DOHH2 (cell line): ENCODE results near the gene ASPHD1.

Experiments used
- H3F3A ChIP-seq: fragments of 200-600 bp; sonication (generic), shearing (Covaris generic); 2 replicates; pipeline ENCODE4 v1.6.0; 2016; ENCODE audit warnings: antibody characterized with exemption, mild to moderate bottlenecking; ENCODE audit not compliant: control insufficient read depth, insufficient read depth
- H3K27ac ChIP-seq: fragments of 200-600 bp; sonication (generic); 2 replicates; pipeline ENCODE4 v1.5.1; 2014; ENCODE audit warnings: low read depth, mild to moderate bottlenecking, low read length, moderate library complexity
- H3K27me3 ChIP-seq: fragments of 200-600 bp; sonication (generic); 2 replicates; pipeline ENCODE4 v1.6.1; 2014; ENCODE audit warnings: mild to moderate bottlenecking, low read length, mixed read lengths; ENCODE audit not compliant: control insufficient read depth
- H3K36me3 ChIP-seq: fragments of 200-600 bp; sonication (generic); 2 replicates; pipeline ENCODE4 v1.6.1; 2014; ENCODE audit warnings: mild to moderate bottlenecking, low read length, moderate library complexity, mixed read lengths; ENCODE audit not compliant: control insufficient read depth
- H3K4me1 ChIP-seq: fragments of 200-600 bp; sonication (generic); 2 replicates; pipeline ENCODE4 v1.6.1; 2014; ENCODE audit warnings: mild to moderate bottlenecking, low read length, mixed read lengths; ENCODE audit not compliant: control insufficient read depth
- H3K4me2 ChIP-seq: fragments of 200-600 bp; sonication (generic); 2 replicates; pipeline ENCODE4 v1.6.0; 2014; ENCODE audit warnings: mild to moderate bottlenecking, low read length, moderate library complexity
- H3K4me3 ChIP-seq: fragments of 200-600 bp; sonication (generic); 2 replicates; pipeline ENCODE4 v1.5.1; 2014; ENCODE audit warnings: mild to moderate bottlenecking, low read length, mixed read lengths
- H3K79me2 ChIP-seq: fragments of 200-600 bp; sonication (generic); 2 replicates; pipeline ENCODE4 v1.6.1; 2014; ENCODE audit warnings: mild to moderate bottlenecking, low read length, mixed read lengths; ENCODE audit not compliant: control insufficient read depth
- H3K9me2 ChIP-seq: fragments of 200-600 bp; sonication (generic); replicated peaks from 2 replicates; pipeline ENCODE4 v1.6.1; 2014; ENCODE audit warnings: mild to moderate bottlenecking, low read length, mixed read lengths; ENCODE audit not compliant: control insufficient read depth
- H3K9me3 ChIP-seq: fragments of 200-600 bp; sonication (generic); 2 replicates; pipeline ENCODE4 v1.6.1; 2014; ENCODE audit warnings: antibody characterized with exemption, low read length, mixed read lengths; ENCODE audit not compliant: control insufficient read depth, insufficient read depth
- H4K20me1 ChIP-seq: fragments of 200-600 bp; sonication (generic); 2 replicates; pipeline ENCODE4 v1.6.0; 2014; ENCODE audit warnings: low read depth, mild to moderate bottlenecking, antibody characterized with exemption, low read length, moderate library complexity; ENCODE audit not compliant: control insufficient read depth, insufficient read depth
- EZH2phosphoT487 ChIP-seq: fragments of 200-600 bp; sonication (generic); IDR thresholded peaks from 2 replicates; pipeline ENCODE4 v1.6.1; 2017; ENCODE audit warnings: borderline replicate concordance, mild to moderate bottlenecking, antibody characterized with exemption, low read length, moderate library complexity, mixed read lengths
- TF ChIP-seq, protein P1 (sequence below): fragments of 200-600 bp; sonication (generic); IDR thresholded peaks from one replicate; pipeline ENCODE4 v1.5.1; 2014; ENCODE audit warnings: antibody characterized with exemption, mild to moderate bottlenecking, low read depth, low read length; ENCODE audit not compliant: poor library complexity, severe bottlenecking

ASPHD1 gene

DNA sequence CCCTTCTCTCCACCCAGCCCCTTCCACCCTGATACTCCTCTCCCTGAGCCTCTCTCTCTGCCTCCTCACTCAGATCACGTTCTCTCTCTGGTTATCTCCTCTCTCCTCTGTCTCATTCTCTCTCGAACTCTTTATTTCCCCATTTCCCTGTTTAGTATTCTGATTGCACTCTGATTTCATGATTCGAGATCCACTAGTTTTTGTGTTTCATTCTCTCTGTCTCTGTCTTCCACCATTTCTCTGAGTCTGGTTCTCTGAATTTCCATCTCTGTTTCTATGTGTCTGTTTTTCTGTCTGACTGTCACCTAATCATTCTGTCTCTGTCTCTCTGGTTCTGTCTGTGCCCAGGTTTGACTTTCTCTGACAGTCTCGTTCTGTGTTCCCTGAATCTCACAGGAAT lies 3.0 kb upstream of the ASPHD1 start:
- no peak overlapping the region for H3K4me3 ChIP-seq
- H3K9me2 ChIP-seq: no peaks in the 10 kb centered on the region
- no peaks in the 10 kb centered on the region for H4K20me1 ChIP-seq
- no peaks in the 10 kb centered on the region for H3F3A ChIP-seq
- no peak overlapping the region for H3K4me2 ChIP-seq
- H3K36me3 ChIP-seq: no peaks in the 10 kb centered on the region
- no peak for TF ChIP-seq EZH2phosphoT487
- TF ChIP-seq, protein P1, sequence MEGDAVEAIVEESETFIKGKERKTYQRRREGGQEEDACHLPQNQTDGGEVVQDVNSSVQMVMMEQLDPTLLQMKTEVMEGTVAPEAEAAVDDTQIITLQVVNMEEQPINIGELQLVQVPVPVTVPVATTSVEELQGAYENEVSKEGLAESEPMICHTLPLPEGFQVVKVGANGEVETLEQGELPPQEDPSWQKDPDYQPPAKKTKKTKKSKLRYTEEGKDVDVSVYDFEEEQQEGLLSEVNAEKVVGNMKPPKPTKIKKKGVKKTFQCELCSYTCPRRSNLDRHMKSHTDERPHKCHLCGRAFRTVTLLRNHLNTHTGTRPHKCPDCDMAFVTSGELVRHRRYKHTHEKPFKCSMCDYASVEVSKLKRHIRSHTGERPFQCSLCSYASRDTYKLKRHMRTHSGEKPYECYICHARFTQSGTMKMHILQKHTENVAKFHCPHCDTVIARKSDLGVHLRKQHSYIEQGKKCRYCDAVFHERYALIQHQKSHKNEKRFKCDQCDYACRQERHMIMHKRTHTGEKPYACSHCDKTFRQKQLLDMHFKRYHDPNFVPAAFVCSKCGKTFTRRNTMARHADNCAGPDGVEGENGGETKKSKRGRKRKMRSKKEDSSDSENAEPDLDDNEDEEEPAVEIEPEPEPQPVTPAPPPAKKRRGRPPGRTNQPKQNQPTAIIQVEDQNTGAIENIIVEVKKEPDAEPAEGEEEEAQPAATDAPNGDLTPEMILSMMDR: no peak
- H3K79me2 ChIP-seq: no peaks in the 10 kb centered on the region
- no peaks in the 10 kb centered on the region for H3K9me3 ChIP-seq
- H3K4me1 ChIP-seq: peaks cover 10% of the 10 kb centered on the region
- H3K27ac ChIP-seq: no peak overlapping the region
- H3K27me3 ChIP-seq: peaks cover 26% of the 10 kb centered on the region

DNA sequence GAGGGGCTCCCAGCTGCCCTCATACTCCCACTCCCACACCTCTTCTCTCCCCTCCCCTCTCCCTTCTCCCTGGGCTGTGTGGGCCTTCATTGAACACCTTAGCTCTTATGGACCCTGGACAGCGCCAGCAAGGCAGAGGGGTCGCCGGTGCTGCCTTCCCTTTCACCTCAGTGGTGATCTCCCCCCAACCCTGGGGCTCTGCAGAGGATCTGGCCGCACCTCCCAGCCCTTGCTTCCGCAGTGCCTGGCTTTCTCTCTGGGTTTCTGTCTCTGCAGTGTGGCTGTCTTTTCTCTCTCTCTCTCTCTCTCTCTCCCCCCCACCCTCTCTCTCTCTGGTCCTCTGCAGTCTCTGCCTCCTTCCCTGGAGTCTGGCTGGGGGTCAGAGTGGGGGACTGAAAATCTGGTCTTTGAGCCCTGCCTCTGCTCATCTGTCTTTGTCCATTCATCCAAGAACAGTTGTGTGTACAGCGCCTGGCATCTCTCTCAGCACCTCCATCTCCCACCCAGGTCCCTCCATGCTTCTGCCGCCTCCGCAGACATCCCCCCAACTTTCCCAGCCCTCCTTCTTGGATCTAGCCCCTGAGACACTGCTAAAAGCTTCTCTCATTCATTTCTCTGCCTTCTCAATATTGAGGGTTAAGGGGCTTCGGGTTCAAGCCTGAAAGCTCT lies 2.0 kb upstream of the ASPHD1 start:
- Histone ChIP-seq H3K4me3 (no peak overlapping the region), H3F3A (no peaks in the 10 kb centered on the region), H3K27ac (no peak overlapping the region), H3K4me1 (peaks cover 10% of the 10 kb centered on the region), H3K36me3 (no peaks in the 10 kb centered on the region), H3K4me2 (no peak overlapping the region), H3K9me2 (no peaks in the 10 kb centered on the region), H3K79me2 (no peaks in the 10 kb centered on the region), H3K27me3 (peaks cover 26% of the 10 kb centered on the region), H3K9me3 (no peaks in the 10 kb centered on the region), H4K20me1 (no peaks in the 10 kb centered on the region)
- no peak for TF ChIP-seq EZH2phosphoT487
- TF ChIP-seq, protein P1: no peak

DNA sequence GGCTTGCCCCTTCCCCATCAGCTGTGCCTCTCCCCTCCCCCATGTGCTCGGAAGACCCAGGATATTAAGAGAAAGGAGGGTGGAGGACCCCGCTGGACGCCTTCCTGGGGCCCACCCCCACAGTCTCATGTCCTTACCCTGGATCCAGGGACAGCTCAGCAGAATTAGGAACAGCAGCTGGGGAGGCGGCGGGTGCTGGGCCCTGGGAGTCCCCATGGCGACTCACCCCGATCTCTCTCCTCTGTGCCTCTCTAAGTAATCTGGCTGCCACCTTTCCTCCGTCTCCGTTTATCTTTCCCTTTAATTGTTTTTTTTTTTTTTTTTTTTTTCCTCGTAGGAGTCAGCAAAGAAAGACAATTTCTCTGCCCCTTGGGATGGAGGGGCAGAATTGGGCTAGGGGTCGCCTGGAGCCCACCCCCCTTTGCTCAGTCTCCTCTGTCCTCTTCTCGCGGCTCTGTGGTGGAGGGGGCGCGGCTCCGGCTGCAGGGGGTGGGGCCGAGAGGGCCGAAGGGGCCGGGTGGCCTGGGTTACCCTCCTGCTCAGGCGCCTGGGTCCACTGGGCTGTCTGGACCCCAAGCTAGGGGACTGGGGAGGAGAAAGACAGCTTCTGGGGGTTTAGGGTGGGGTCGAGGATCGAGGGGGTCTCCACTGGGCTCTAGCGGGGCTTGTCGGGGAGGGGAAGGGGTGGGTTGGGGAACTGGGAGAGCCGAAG lies 1.3 kb upstream of the ASPHD1 start:
- Histone ChIP-seq H3K4me1 (peaks cover 10% of the 10 kb centered on the region), H3K27me3 (peaks cover 26% of the 10 kb centered on the region), H3K27ac (no peak overlapping the region), H4K20me1 (no peaks in the 10 kb centered on the region), H3K36me3 (no peaks in the 10 kb centered on the region), H3K4me2 (peak overlapping the region; percentile 87), H3K9me2 (no peaks in the 10 kb centered on the region), H3K4me3 (peak overlapping the region; percentile 76; the same call in 1 of the 2 replicates), H3K9me3 (no peaks in the 10 kb centered on the region), H3F3A (no peaks in the 10 kb centered on the region), H3K79me2 (no peaks in the 10 kb centered on the region)
- TF ChIP-seq, protein P1: no peak
- TF ChIP-seq EZH2phosphoT487: no peak
